GM18520 (cell line): ENCODE data around the gene FHOD3.

ENCODE experiments used
- ATAC-seq: cut with Tn5 transposase; IDR thresholded peaks from one replicate; pipeline ENCODE4 v1.9.1; 2021; ENCODE audit not compliant: unreplicated experiment

The FHOD3 gene

GRCh38 chr18:36403896-36404820, 106.6 kb downstream of the FHOD3 start:
- ATAC-seq, result no peak

GRCh38 chr18:36405611-36406010, 108.1 kb downstream of the FHOD3 start:
- ATAC-seq, result no peak

- no peak for ATAC-seq
Measured at GRCh38 chr18:36406805-36407204, 109.3 kb downstream of the FHOD3 start.

GRCh38 chr18:36408606-36409005, 111.1 kb downstream of the FHOD3 start:
- no peak for ATAC-seq

GRCh38 chr18:36409779-36410178, 112.3 kb downstream of the FHOD3 start:
- ATAC-seq, result no peak

GRCh38 chr18:36410346-36410745, 112.8 kb downstream of the FHOD3 start:
- ATAC-seq, result no peak

GRCh38 chr18:36411745-36412168, 114.2 kb downstream of the FHOD3 start:
- ATAC-seq, result no peak

GRCh38 chr18:36412778-36413177, 115.3 kb downstream of the FHOD3 start:
- ATAC-seq, result no peak

GRCh38 chr18:36415171-36415570, 117.7 kb downstream of the FHOD3 start:
- ATAC-seq, result no peak

GRCh38 chr18:36415625-36416024, 118.1 kb downstream of the FHOD3 start:
- no peak for ATAC-seq

- no peak for ATAC-seq
Measured at GRCh38 chr18:36419188-36419899, 121.8 kb downstream of the FHOD3 start.

GRCh38 chr18:36419900-36420531, 122.5 kb downstream of the FHOD3 start:
- ATAC-seq, result peak; percentile 90

- ATAC-seq, result no peak
Measured at GRCh38 chr18:36420826-36421225, 123.3 kb downstream of the FHOD3 start.

- ATAC-seq, result no peak
Measured at GRCh38 chr18:36424741-36425142, 127.2 kb downstream of the FHOD3 start.

GRCh38 chr18:36427369-36427768, 129.9 kb downstream of the FHOD3 start:
- ATAC-seq, result no peak

GRCh38 chr18:36427831-36428230, 130.3 kb downstream of the FHOD3 start:
- no peak for ATAC-seq

GRCh38 chr18:36428431-36429029, 131.0 kb downstream of the FHOD3 start:
- ATAC-seq, result no peak

GRCh38 chr18:36432880-36433555, 135.5 kb downstream of the FHOD3 start:
- no peak for ATAC-seq

GRCh38 chr18:36436387-36436786, 138.9 kb downstream of the FHOD3 start:
- no peak for ATAC-seq

- ATAC-seq, result no peak
Measured at GRCh38 chr18:36440614-36441013, 143.1 kb downstream of the FHOD3 start.
